Measurements from ENCODE around the gene LRRC3. TPM values are rescaled to one million over a fixed set of nuclear protein-coding genes. Genes with fewer than 3 reads are reported as not detected.

LRRC3 gene
- total RNA-seq, 1 experiment from 2014 or later = 0.40 TPM

DNA sequence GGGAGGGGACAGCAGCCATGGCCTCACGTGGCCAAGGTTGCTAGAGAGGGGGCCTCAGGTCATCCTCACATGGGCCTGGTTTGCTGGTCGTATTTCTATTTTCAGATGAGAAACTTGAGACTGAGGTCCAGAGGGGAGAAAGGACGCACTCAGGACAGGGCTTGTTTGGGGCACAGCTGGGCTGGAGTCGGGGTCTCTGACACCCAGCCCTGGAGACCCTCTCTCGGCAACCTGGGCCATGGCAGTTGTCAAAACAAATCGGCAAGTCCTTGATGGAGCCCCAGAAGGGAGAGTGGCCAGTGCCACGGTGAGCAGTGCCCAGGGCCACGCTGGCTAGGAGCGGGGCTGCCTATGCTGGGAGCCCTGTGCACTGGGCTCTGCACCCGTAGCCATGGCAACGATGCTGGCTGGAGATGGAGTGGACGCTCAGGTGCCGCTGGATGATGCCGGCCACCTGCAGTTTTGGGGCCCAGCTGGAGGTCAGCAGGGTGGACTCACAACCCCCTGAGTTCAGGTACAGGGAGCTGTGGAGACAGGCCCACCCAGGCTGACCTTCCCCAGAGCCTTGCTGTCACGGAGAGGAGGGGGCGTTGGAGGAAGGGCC, 11.1 kb downstream of the LRRC3 start:
- intact Hi-C loops (cut with micrococcal nuclease; ENCODE audit: unreplicated experiment) = no loop called here
- H3K4me3 Mint-ChIP-seq (ENCODE audit: low read depth, unreplicated experiment) = no peak overlapping the region
- TF ChIP-seq, protein P1, sequence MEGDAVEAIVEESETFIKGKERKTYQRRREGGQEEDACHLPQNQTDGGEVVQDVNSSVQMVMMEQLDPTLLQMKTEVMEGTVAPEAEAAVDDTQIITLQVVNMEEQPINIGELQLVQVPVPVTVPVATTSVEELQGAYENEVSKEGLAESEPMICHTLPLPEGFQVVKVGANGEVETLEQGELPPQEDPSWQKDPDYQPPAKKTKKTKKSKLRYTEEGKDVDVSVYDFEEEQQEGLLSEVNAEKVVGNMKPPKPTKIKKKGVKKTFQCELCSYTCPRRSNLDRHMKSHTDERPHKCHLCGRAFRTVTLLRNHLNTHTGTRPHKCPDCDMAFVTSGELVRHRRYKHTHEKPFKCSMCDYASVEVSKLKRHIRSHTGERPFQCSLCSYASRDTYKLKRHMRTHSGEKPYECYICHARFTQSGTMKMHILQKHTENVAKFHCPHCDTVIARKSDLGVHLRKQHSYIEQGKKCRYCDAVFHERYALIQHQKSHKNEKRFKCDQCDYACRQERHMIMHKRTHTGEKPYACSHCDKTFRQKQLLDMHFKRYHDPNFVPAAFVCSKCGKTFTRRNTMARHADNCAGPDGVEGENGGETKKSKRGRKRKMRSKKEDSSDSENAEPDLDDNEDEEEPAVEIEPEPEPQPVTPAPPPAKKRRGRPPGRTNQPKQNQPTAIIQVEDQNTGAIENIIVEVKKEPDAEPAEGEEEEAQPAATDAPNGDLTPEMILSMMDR (IDR thresholded peaks at IDR 0.05; ENCODE audit: unreplicated experiment) = no peak
- no peak overlapping the region for H3K27ac Mint-ChIP-seq (ENCODE audit: unreplicated experiment)
- no peaks in the 10 kb centered on the region for H3K4me1 Mint-ChIP-seq (ENCODE audit: low read depth, unreplicated experiment)
- peaks cover 34% of the 10 kb centered on the region for H3K27me3 Mint-ChIP-seq (ENCODE audit: unreplicated experiment)
- DNase-seq = no peak
- CTCF ChIA-PET = no interaction called here
- peaks cover 5% of the 10 kb centered on the region for H3K9me3 Mint-ChIP-seq (ENCODE audit: low read depth, unreplicated experiment)
- no peaks in the 10 kb centered on the region for H3K36me3 Mint-ChIP-seq (ENCODE audit: insufficient read depth, unreplicated experiment)
- no TSS peak for BruUV-seq (replicated peaks)

DNA sequence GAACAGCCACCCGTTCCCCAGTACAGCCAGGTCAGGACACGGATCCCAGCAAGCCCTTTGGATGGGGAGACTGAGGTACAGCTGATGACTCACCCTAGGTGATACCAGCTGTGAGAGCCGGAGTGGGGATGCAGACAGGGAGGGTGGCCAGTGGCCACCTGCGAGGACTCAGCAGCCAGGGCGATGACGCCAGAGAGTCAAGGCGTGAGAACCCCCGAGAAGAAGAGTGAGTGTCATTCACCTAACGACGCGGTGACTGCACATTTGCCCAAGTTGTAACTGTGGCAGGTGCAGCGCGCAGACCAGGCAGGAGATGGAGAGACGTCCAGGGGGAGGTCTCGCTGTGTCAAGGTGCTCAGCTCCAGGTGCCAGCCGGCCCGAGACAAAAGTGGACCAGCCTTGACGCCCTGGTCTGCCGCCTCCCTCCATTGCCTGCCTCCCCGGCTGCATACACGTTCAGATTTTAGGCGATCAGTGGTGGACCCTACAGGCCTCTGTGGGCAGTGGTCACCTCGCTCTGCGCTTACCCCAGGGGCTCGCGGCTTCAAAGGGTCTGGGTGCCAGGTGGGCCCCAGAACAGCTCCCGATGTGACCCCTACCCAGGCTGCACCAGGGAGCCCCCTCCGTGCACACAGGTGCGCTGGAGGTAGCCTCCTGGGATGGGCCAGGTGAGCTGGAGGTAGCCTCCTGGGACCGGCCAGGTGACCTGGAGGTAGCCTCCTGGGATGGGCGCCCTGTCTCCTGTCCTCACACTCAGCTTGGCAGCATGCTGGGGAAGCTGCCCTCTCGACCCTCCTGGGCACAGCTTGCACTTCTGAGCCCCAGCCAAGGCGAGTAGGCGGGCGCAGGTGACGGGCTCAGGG, 11.9 kb downstream of the LRRC3 start:
- CTCF ChIA-PET = no interaction called here
- no TSS peak for BruUV-seq (replicated peaks)

GRCh38 chr21:44467859-44468195, 12.5 kb downstream of the LRRC3 start:
- Mint-ChIP-seq H3K4me1 (ENCODE audit: low read depth, unreplicated experiment) (no peaks in the 10 kb centered on the region), H3K36me3 (ENCODE audit: insufficient read depth, unreplicated experiment) (no peaks in the 10 kb centered on the region), H3K9me3 (ENCODE audit: low read depth, unreplicated experiment) (peaks cover 5% of the 10 kb centered on the region), H3K27me3 (ENCODE audit: unreplicated experiment) (peaks cover 33% of the 10 kb centered on the region), H3K27ac (ENCODE audit: unreplicated experiment) (no peak overlapping the region), H3K4me3 (ENCODE audit: low read depth, unreplicated experiment) (no peak overlapping the region)
- no TSS peak for BruUV-seq (replicated peaks)
- DNase-seq = no peak
- intact Hi-C loops (cut with micrococcal nuclease; ENCODE audit: unreplicated experiment) = no loop called here
- TF ChIP-seq, protein P1 (IDR thresholded peaks at IDR 0.05; ENCODE audit: unreplicated experiment) = no peak
- CTCF ChIA-PET = no interaction called here

More for the DNA sequence above, 11.9 kb downstream of the LRRC3 start:
- TF ChIP-seq, protein P1 (IDR thresholded peaks at IDR 0.05; ENCODE audit: unreplicated experiment) = no peak
- DNase-seq = no peak
- Mint-ChIP-seq H3K27me3 (ENCODE audit: unreplicated experiment) (peaks cover 34% of the 10 kb centered on the region), H3K27ac (ENCODE audit: unreplicated experiment) (no peak overlapping the region), H3K4me1 (ENCODE audit: low read depth, unreplicated experiment) (no peaks in the 10 kb centered on the region), H3K36me3 (ENCODE audit: insufficient read depth, unreplicated experiment) (no peaks in the 10 kb centered on the region), H3K9me3 (ENCODE audit: low read depth, unreplicated experiment) (peaks cover 5% of the 10 kb centered on the region), H3K4me3 (ENCODE audit: low read depth, unreplicated experiment) (no peak overlapping the region)
- intact Hi-C loops (cut with micrococcal nuclease; ENCODE audit: unreplicated experiment) = no loop called here

DNA sequence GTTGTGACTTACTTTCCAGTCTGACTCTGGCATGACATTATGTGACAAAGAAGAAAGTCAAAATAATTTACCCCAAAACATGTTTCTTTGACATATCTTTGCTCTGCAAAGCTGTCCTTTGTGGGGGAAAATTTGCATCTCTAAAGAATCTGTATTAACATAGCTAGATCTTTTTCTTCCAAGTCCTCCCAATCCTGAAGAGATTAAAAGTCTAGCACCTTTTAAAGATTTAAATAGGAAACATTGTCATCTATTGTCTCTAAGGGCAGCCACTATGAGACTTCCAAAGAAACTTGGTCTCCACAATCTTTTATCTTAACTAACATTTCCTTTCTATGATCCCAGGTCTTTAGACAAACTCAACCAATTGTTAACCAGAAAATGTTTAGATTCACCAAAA, 16.0 kb downstream of the LRRC3 start:
- no peak overlapping the region for H3K27ac Mint-ChIP-seq (ENCODE audit: unreplicated experiment)
- CTCF ChIA-PET = no interaction called here

More for the DNA sequence above, 16.0 kb downstream of the LRRC3 start:
- Mint-ChIP-seq H3K36me3 (ENCODE audit: insufficient read depth, unreplicated experiment) (no peaks in the 10 kb centered on the region), H3K27me3 (ENCODE audit: unreplicated experiment) (peaks cover 7% of the 10 kb centered on the region), H3K4me3 (ENCODE audit: low read depth, unreplicated experiment) (no peak overlapping the region), H3K4me1 (ENCODE audit: low read depth, unreplicated experiment) (no peaks in the 10 kb centered on the region), H3K9me3 (ENCODE audit: low read depth, unreplicated experiment) (peaks cover 2% of the 10 kb centered on the region)
- no peak for DNase-seq
- TF ChIP-seq, protein P1 (IDR thresholded peaks at IDR 0.05; ENCODE audit: unreplicated experiment) = no peak
- intact Hi-C loops (cut with micrococcal nuclease; ENCODE audit: unreplicated experiment) = no loop called here
- no TSS peak for BruUV-seq (replicated peaks)
